ENCODE results near the gene UFC1. TPM values are rescaled to one million over a fixed set of nuclear protein-coding genes. Genes with fewer than 3 reads are reported as not detected.

Gene UFC1
- total RNA-seq, 1 donor from 2014 or later: 76.7 TPM

DNA sequence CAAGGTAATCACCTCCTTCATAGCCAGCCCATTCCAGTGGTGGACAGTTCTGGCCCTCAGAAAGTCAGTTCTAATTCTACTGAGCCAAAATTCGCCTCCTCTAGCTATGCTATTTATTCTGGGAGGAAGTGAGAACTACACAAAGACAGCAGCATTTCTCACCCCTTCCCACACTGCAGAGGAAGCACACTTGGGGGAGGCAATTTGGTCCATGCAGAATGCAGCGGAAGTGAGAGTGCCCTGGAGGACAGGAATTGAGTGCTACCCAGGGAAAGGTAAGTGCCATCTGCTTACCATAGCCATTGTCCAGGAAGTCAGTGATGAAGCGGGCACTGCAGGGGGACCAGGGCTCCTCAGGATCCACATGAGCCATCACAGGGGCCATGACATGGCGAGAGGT lies 41.4 kb downstream of the UFC1 start:
- ATAC-seq: no peak

DNA sequence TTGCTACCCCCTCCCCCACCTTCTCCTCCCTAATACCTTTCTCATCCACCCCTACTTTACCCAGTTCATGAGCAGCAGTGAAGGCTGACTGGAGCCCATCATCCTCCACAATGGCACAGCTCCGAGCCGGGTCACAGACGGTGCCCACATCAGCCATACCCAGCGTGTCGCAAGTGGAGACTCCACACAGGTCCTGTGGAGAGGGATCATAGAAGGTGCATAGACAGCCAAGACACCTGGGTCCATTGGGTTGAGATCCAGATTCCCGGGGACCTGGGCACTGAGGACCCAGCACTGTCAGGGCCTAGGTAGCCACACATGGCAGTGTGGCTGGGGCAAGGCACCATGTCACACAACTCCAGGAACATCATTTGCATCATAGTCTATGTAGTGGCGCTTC lies 42.3 kb downstream of the UFC1 start:
- no peak for ATAC-seq

- ATAC-seq: no peak
These were observed 43.0 kb downstream of the UFC1 start for GRCh38 chr1:161196521-161197451.

DNA sequence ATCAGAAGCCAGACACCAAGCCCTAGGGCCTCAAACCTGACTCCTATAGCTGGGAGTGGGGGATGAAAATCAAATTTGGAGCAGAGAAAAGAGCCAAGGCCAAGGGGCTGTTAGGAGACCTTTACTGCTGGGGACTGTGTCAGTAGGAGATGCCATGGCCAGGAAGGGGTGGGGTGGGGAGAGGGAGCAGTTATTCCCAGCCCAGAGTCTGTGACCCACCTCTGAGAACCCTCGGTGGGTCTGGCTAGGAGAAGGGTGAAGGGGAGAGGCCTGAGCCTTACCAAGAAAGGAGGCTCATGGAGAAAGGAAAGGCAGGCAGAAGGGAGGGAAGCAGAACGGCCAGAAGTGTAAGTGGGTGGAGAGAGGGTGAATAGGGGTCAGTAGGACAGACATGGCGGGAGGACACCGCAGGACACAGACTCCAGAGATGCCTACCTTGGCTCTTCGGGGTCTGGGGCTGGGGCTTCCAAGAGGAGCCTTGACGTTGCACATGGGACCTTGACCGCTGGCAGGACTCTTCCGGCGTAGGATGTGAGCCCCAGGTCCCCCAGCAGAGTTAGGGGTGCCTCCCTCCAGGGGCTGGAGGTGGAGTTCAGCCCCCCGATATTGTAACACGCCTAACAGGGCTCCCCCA lies 43.9 kb downstream of the UFC1 start:
- ATAC-seq: no peak

- peak; percentile 70 for ATAC-seq
These were observed 44.6 kb downstream of the UFC1 start for GRCh38 chr1:161198194-161198896.

GRCh38 chr1:161198897-161199431 lies 45.2 kb downstream of the UFC1 start, which contains the start of gene ADAMTS4:
TSS of gene ADAMTS4 (minus strand) at chr1:161199054. CDS start at chr1:161198627, 427 bp downstream.
- no peak for ATAC-seq

GRCh38 chr1:161199506-161200139 lies 45.8 kb downstream of the UFC1 start:
- ATAC-seq: no peak

- ATAC-seq: no peak
These were observed 46.7 kb downstream of the UFC1 start for GRCh38 chr1:161200421-161200991.

GRCh38 chr1:161200992-161201835 lies 47.4 kb downstream of the UFC1 start:
- ATAC-seq: peak; percentile 27

GRCh38 chr1:161201836-161202712 lies 48.3 kb downstream of the UFC1 start, which contains the start of gene NDUFS2:
TSS of gene NDUFS2 (plus strand) at chr1:161202367. CDS start at chr1:161202386, 19 bp downstream.
- peak; percentile 93 for ATAC-seq

DNA sequence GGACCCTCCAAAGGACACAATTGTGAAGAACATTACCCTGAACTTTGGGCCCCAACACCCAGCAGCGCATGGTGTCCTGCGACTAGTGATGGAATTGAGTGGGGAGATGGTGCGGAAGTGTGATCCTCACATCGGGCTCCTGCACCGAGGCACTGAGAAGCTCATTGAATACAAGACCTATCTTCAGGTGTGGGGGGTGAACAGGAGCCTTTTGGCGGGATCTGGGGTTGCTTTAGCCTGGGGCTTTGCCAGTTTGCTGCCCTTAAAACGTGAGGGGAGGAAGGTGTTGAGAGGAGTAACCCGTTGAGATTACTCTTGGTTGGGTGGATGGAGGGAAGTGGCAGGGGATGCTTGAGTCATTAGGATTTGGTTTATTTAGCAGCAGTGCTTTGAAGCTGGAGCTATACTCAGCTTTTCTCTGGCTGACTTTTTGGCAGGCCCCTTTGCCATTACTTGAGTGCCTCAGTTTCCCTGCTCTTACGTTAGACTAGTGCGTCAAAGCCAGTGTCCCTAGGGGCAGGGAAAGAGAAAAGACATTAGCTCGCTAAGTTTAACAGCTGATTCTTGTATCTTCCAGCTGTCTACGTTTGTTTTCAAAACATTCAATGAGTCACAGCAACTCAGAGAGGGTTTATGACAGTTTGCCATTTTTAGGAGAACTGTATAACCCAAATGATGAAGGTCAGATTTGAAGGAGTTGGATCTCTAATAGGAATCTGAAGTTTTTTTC lies 52.8 kb downstream of the UFC1 start:
- ATAC-seq: no peak

DNA sequence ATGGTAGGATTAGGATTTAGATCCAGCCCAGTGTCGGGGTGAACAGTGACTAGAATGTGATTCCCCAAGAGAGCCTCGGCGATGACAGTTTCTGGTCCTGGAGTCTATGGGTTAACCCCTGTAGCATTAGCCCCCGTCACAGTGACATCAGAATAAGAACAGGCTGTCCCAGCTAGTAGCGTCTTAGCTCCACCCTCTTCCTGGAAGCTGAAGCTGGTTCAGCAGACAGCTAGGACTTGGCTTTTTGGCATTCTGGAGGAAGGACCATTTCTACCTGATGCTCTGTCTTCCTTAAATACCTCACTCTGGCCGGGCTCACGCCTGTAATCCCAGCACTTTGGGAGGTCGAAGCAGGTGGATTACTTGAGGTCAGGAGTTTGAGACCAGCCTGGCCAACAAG lies 53.4 kb downstream of the UFC1 start:
- ATAC-seq: no peak

Other genes starting within 250 kb of the UFC1 start
- 0.16 TPM for gene ITLN2, start 199.2 kb upstream of the UFC1 start, total RNA-seq
- gene F11R, start 132.8 kb upstream of the UFC1 start, total RNA-seq: 137 TPM
- gene TSTD1, start 115.0 kb upstream of the UFC1 start, total RNA-seq: 67.9 TPM
- 25.2 TPM for gene USF1, start 108.0 kb upstream of the UFC1 start, total RNA-seq
- gene ARHGAP30, start 84.1 kb upstream of the UFC1 start, total RNA-seq: 6.0 TPM
- gene NECTIN4, start 64.4 kb upstream of the UFC1 start, total RNA-seq: 115 TPM
- gene KLHDC9, start 55.6 kb upstream of the UFC1 start, total RNA-seq: 4.5 TPM
- gene PFDN2, start 35.9 kb upstream of the UFC1 start, total RNA-seq: 46.2 TPM
- gene NIT1, start 35.9 kb upstream of the UFC1 start, total RNA-seq: 26.4 TPM
- gene DEDD, start 21.3 kb upstream of the UFC1 start, total RNA-seq: 24.9 TPM
- 15.6 TPM for gene USP21, start 5.5 kb downstream of the UFC1 start, total RNA-seq
- gene PPOX, start 12.4 kb downstream of the UFC1 start, total RNA-seq: 10.4 TPM
- 17.7 TPM for gene B4GALT3, start 23.5 kb downstream of the UFC1 start, total RNA-seq
- 1.3 TPM for gene ADAMTS4, start 45.1 kb downstream of the UFC1 start, total RNA-seq
- 56.4 TPM for gene NDUFS2, start 48.4 kb downstream of the UFC1 start, total RNA-seq
- gene FCER1G, start 61.3 kb downstream of the UFC1 start, total RNA-seq: 0.76 TPM
- not detected for gene APOA2, start 69.7 kb downstream of the UFC1 start, total RNA-seq
- gene TOMM40L, start 72.1 kb downstream of the UFC1 start, total RNA-seq: 11.4 TPM
- not detected for gene NR1I3, start 84.2 kb downstream of the UFC1 start, total RNA-seq
- 29.3 TPM for gene PCP4L1, start 104.8 kb downstream of the UFC1 start, total RNA-seq
- 1.4 TPM for gene MPZ, start 156.0 kb downstream of the UFC1 start, total RNA-seq
- gene SDHC, start 160.4 kb downstream of the UFC1 start, total RNA-seq: 185 TPM
- gene CFAP126, start 213.9 kb downstream of the UFC1 start, total RNA-seq: not detected

Data from esophagus mucosa (tissue), 1 donor.